OCI-LY1 (cell line): ENCODE results near the gene CCDC91.

ENCODE experiments used
- H2AFZ ChIP-seq: fragments of 200-600 bp; sonication (generic), shearing (Covaris generic); 2 replicates; pipeline ENCODE4 v1.6.0; 2014; ENCODE audit warnings: antibody characterized with exemption, mild to moderate bottlenecking, low read length
- H3F3A ChIP-seq: fragments of 200-600 bp; sonication (generic), shearing (Covaris generic); 2 replicates; pipeline ENCODE4 v1.6.0; 2014; ENCODE audit warnings: mild to moderate bottlenecking, antibody characterized with exemption, low read length, moderate library complexity; ENCODE audit not compliant: insufficient read depth
- H3K27ac ChIP-seq: fragments of 200-600 bp; sonication (generic); 2 replicates; pipeline ENCODE4 v1.5.1; 2014; ENCODE audit warnings: low read length, mixed run types, mild to moderate bottlenecking, low read depth; ENCODE audit not compliant: poor library complexity, severe bottlenecking
- H3K27me3 ChIP-seq: fragments of 200-600 bp; sonication (generic); 2 replicates; pipeline ENCODE4 v1.6.0; 2014; ENCODE audit warnings: antibody characterized with exemption, mild to moderate bottlenecking, low read length, moderate library complexity; ENCODE audit not compliant: insufficient read depth
- H3K36me3 ChIP-seq: fragments of 200-600 bp; sonication (generic); 2 replicates; pipeline ENCODE4 v1.6.1; 2014; ENCODE audit warnings: mild to moderate bottlenecking, antibody characterized with exemption, low read length, moderate library complexity, mixed read lengths; ENCODE audit not compliant: insufficient read depth
- H3K4me1 ChIP-seq: fragments of 200-600 bp; sonication (generic); 2 replicates; pipeline ENCODE4 v1.5.1; 2014; ENCODE audit warnings: mild to moderate bottlenecking, low read length, moderate library complexity; ENCODE audit not compliant: insufficient read depth, severe bottlenecking
- H3K4me2 ChIP-seq: fragments of 200-600 bp; sonication (generic), shearing (Covaris generic); 2 replicates; pipeline ENCODE4 v1.6.1; 2014; ENCODE audit warnings: low read length
- H3K4me3 ChIP-seq: fragments of 200-600 bp; sonication (generic); 2 replicates; pipeline ENCODE4 v1.5.1; 2014; ENCODE audit warnings: low read length, low read depth, mild to moderate bottlenecking, mixed read lengths; ENCODE audit not compliant: poor library complexity, severe bottlenecking
- H3K79me2 ChIP-seq: fragments of 200-600 bp; shearing (Covaris generic); 2 replicates; pipeline ENCODE4 v1.6.1; 2016; ENCODE audit warnings: mixed run types, low read length, mixed read lengths; ENCODE audit not compliant: insufficient read depth
- H3K9ac ChIP-seq: fragments of 200-600 bp; sonication (generic), shearing (Covaris generic); 2 replicates; pipeline ENCODE4 v1.6.1; 2014; ENCODE audit warnings: mild to moderate bottlenecking, low read length, mixed read lengths
- H3K9me2 ChIP-seq: fragments of 200-600 bp; sonication (generic), shearing (Covaris generic); 2 replicates; pipeline ENCODE4 v1.6.1; 2014; ENCODE audit warnings: low read depth, mild to moderate bottlenecking, low read length, mixed read lengths
- H3K9me3 ChIP-seq: fragments of 200-600 bp; shearing (Covaris generic); 2 replicates; pipeline ENCODE4 v1.6.1; 2014; ENCODE audit warnings: low read length, mixed read lengths
- H4K20me1 ChIP-seq: fragments of 200-600 bp; sonication (generic), shearing (Covaris generic); 2 replicates; pipeline ENCODE4 v1.6.0; 2016; ENCODE audit warnings: mild to moderate bottlenecking, low read length; ENCODE audit not compliant: insufficient read depth
- CTCF ChIP-seq: fragments of 200-600 bp; sonication (generic), shearing (Covaris generic); IDR thresholded peaks from 2 replicates; pipeline ENCODE4 v1.5.1; 2017; ENCODE audit warnings: mild to moderate bottlenecking, antibody characterized with exemption, low read length, moderate library complexity, mixed read lengths
- EZH2 ChIP-seq: fragments of 200-600 bp; sonication (generic), shearing (Covaris generic); IDR thresholded peaks from 2 replicates; pipeline ENCODE4 v1.8.0; 2017; ENCODE audit warnings: borderline replicate concordance, mixed run types, mild to moderate bottlenecking, antibody characterized with exemption, low read length, moderate library complexity, mixed read lengths

CCDC91 gene

GRCh38 chr12:28173440-28173839 lies 16.8 kb upstream of the CCDC91 start:
- Histone ChIP-seq H3K36me3 (no peaks in the 10 kb centered on the region), H3K4me2 (no peak overlapping the region), H3K4me3 (no peak overlapping the region), H3K4me1 (no peaks in the 10 kb centered on the region), H3F3A (no peaks in the 10 kb centered on the region), H2AFZ (no peak overlapping the region), H4K20me1 (no peaks in the 10 kb centered on the region), H3K79me2 (no peaks in the 10 kb centered on the region), H3K9me3 (no peaks in the 10 kb centered on the region), H3K27me3 (no peaks in the 10 kb centered on the region), H3K9me2 (no peaks in the 10 kb centered on the region), H3K27ac (no peak overlapping the region), H3K9ac (no peak overlapping the region)
- no peak for TF ChIP-seq CTCF
- no peak for TF ChIP-seq EZH2

GRCh38 chr12:28175098-28175589 lies 15.1 kb upstream of the CCDC91 start:
- Histone ChIP-seq H3K79me2 (no peaks in the 10 kb centered on the region), H3K4me3 (no peak overlapping the region), H4K20me1 (no peaks in the 10 kb centered on the region), H3K4me2 (no peak overlapping the region), H3K27ac (no peak overlapping the region), H3K27me3 (no peaks in the 10 kb centered on the region), H3K4me1 (no peaks in the 10 kb centered on the region), H2AFZ (no peak overlapping the region), H3K9me3 (no peaks in the 10 kb centered on the region), H3K9me2 (no peaks in the 10 kb centered on the region), H3K36me3 (no peaks in the 10 kb centered on the region), H3K9ac (no peak overlapping the region), H3F3A (no peaks in the 10 kb centered on the region)
- TF ChIP-seq EZH2 (no peak), CTCF (no peak)

- no peak overlapping the region for H3K9ac ChIP-seq
- no peaks in the 10 kb centered on the region for H3K36me3 ChIP-seq
- H3K4me3 ChIP-seq = no peak overlapping the region
- no peak overlapping the region for H3K27ac ChIP-seq
- TF ChIP-seq CTCF = no peak
- TF ChIP-seq EZH2 = no peak
- H3K9me3 ChIP-seq = no peaks in the 10 kb centered on the region
- no peaks in the 10 kb centered on the region for H3K9me2 ChIP-seq
- no peaks in the 10 kb centered on the region for H3K4me1 ChIP-seq
- H3F3A ChIP-seq = no peaks in the 10 kb centered on the region
- H3K79me2 ChIP-seq = no peaks in the 10 kb centered on the region
- no peaks in the 10 kb centered on the region for H3K27me3 ChIP-seq
- no peak overlapping the region for H3K4me2 ChIP-seq
- no peaks in the 10 kb centered on the region for H4K20me1 ChIP-seq
- H2AFZ ChIP-seq = no peak overlapping the region
Measured at GRCh38 chr12:28176295-28176694, 14.0 kb upstream of the CCDC91 start.
